Effector memory CD8-positive, alpha-beta T cell (primary cell): ENCODE measurements around the gene NSUN4.
"Not testable (repeated sequence)": the region's sequence is repeated elsewhere in the genome, so short reads cannot be mapped to it uniquely, and the experiment has no call there.

Experiments
- ATAC-seq: fragments of 150-1000 bp; cut with Tn5 transposase; replicated peaks from 2 replicates; pipeline ENCODE4 v1.10.0; 2021; ENCODE audit warnings: mild to moderate bottlenecking, moderate library complexity
- DNase-seq, 3 experiments: peaks; one replicate each; pipeline ENCODE4 v3.0.0; 2021
- H3K27ac Mint-ChIP-seq, 2 donors: one replicate each; pipeline ENCODE4 v1.8.0; 2022; ENCODE audit warnings: mild to moderate bottlenecking in 2 of 2, mixed read lengths in 2 of 2, moderate library complexity in 2 of 2
- H3K27me3 Mint-ChIP-seq, 2 donors: one replicate each; pipeline ENCODE4 v1.8.0; 2022; ENCODE audit warnings: mixed read lengths in 2 of 2
- H3K36me3 Mint-ChIP-seq: one replicate; pipeline ENCODE4 v1.8.0; 2022; ENCODE audit warnings: mild to moderate bottlenecking, moderate library complexity, mixed read lengths; ENCODE audit not compliant: insufficient read depth
- H3K4me1 Mint-ChIP-seq, 2 donors: one replicate each; pipeline ENCODE4 v1.8.0; 2022; ENCODE audit warnings: low read depth in 2 of 2, mixed read lengths in 2 of 2
- H3K4me3 Mint-ChIP-seq, 2 donors: one replicate each; pipeline ENCODE4 v1.8.0; 2022; ENCODE audit warnings: mild to moderate bottlenecking in 2 of 2, mixed read lengths in 2 of 2, moderate library complexity in 2 of 2
- H3K9me3 Mint-ChIP-seq, 2 donors: one replicate each; pipeline ENCODE4 v1.8.0; 2022; ENCODE audit warnings: mixed read lengths in 2 of 2

The NSUN4 gene

GRCh38 chr1:46364612-46365011 lies 24.0 kb downstream of the NSUN4 start:
- DNase-seq, result no peak

GRCh38 chr1:46365796-46366195 lies 25.2 kb downstream of the NSUN4 start:
- peaks cover 40% of the 10 kb centered on the region for H3K36me3 Mint-ChIP-seq
- not testable (repeated sequence) for DNase-seq, H3K4me3 Mint-ChIP-seq, H3K27ac Mint-ChIP-seq, H3K4me1 Mint-ChIP-seq, H3K9me3 Mint-ChIP-seq, ATAC-seq, H3K27me3 Mint-ChIP-seq

More at GRCh38 chr1:46364612-46365011, 24.0 kb downstream of the NSUN4 start:
- Mint-ChIP-seq H3K27ac (no peak overlapping the region), H3K4me1 (no peaks in the 10 kb centered on the region), H3K27me3 (no peaks in the 10 kb centered on the region), H3K9me3 (no peaks in the 10 kb centered on the region), H3K36me3 (peaks cover 50% of the 10 kb centered on the region), H3K4me3 (no peak overlapping the region)
- ATAC-seq, result no peak

- Mint-ChIP-seq H3K4me3 (no peak overlapping the region), H3K36me3 (peaks cover 30% of the 10 kb centered on the region), H3K4me1 (no peaks in the 10 kb centered on the region), H3K9me3 (no peaks in the 10 kb centered on the region), H3K27ac (no peak overlapping the region), H3K27me3 (no peaks in the 10 kb centered on the region)
- ATAC-seq, result no peak
- DNase-seq, result no peak
Observed at GRCh38 chr1:46367072-46367471, 26.5 kb downstream of the NSUN4 start.

GRCh38 chr1:46367701-46368100 lies 27.1 kb downstream of the NSUN4 start:
- H3K9me3 Mint-ChIP-seq, H3K4me1 Mint-ChIP-seq, H3K27me3 Mint-ChIP-seq, ATAC-seq, H3K4me3 Mint-ChIP-seq, DNase-seq: not testable (repeated sequence)
- Mint-ChIP-seq H3K36me3 (peaks cover 26% of the 10 kb centered on the region), H3K27ac (peak overlapping the region in 1 of 2 donors; percentile 61)

GRCh38 chr1:46368791-46369190 lies 28.2 kb downstream of the NSUN4 start:
- no peaks in the 10 kb centered on the region for H3K4me1 Mint-ChIP-seq

GRCh38 chr1:46369542-46370213 lies 29.1 kb downstream of the NSUN4 start:
- no peaks in the 10 kb centered on the region for H3K4me1 Mint-ChIP-seq
- H3K9me3 Mint-ChIP-seq, result no peaks in the 10 kb centered on the region
- no peak overlapping the region for H3K27ac Mint-ChIP-seq
- H3K4me3 Mint-ChIP-seq, result no peak overlapping the region
- peaks cover 18% of the 10 kb centered on the region for H3K36me3 Mint-ChIP-seq
- H3K27me3 Mint-ChIP-seq, result no peaks in the 10 kb centered on the region
- DNase-seq (no peak), ATAC-seq (no peak)

More at GRCh38 chr1:46368791-46369190, 28.2 kb downstream of the NSUN4 start:
- DNase-seq, result no peak
- ATAC-seq, result no peak
- H3K4me3 Mint-ChIP-seq, result no peak overlapping the region
- no peaks in the 10 kb centered on the region for H3K9me3 Mint-ChIP-seq
- no peaks in the 10 kb centered on the region for H3K27me3 Mint-ChIP-seq
- H3K36me3 Mint-ChIP-seq, result peaks cover 22% of the 10 kb centered on the region
- H3K27ac Mint-ChIP-seq, result no peak overlapping the region

DNA sequence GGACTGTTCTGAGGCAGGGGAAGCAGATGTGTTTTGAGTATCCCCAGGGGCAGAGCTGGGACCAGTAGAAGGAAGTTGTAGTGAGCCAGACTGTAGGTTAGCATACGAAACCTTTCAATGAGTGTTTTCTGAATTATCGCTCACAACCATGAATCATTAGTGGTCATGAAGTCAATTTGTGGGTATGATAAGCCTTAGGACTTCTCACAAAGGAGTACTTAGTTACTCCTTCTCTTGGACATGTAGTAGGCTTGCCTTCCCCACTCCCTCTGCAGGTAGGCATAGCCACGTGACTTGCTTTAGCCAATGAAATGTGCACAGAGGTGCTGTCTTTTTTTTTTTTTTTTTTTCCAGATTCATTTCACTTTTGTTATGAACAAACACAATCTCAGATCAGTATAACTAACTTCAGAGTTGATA lies 29.6 kb downstream of the NSUN4 start:
- Mint-ChIP-seq H3K36me3 (peaks cover 16% of the 10 kb centered on the region), H3K27ac (no peak overlapping the region)
- ATAC-seq, result no peak

GRCh38 chr1:46372431-46372830 lies 31.8 kb downstream of the NSUN4 start:
- Mint-ChIP-seq H3K4me3 (no peak overlapping the region), H3K27ac (no peak overlapping the region), H3K36me3 (peaks cover 8% of the 10 kb centered on the region), H3K27me3 (no peaks in the 10 kb centered on the region), H3K9me3 (no peaks in the 10 kb centered on the region), H3K4me1 (no peaks in the 10 kb centered on the region)
- DNase-seq (no peak), ATAC-seq (no peak)

More for the DNA sequence above, 29.6 kb downstream of the NSUN4 start:
- DNase-seq, result no peak
- H3K4me1 Mint-ChIP-seq, result no peaks in the 10 kb centered on the region
- no peaks in the 10 kb centered on the region for H3K27me3 Mint-ChIP-seq
- no peak overlapping the region for H3K4me3 Mint-ChIP-seq
- H3K9me3 Mint-ChIP-seq, result no peaks in the 10 kb centered on the region

GRCh38 chr1:46379996-46380395 lies 39.4 kb downstream of the NSUN4 start:
- no peak overlapping the region for H3K27ac Mint-ChIP-seq
- ATAC-seq, result no peak
- H3K4me3 Mint-ChIP-seq, result no peak overlapping the region
- no peaks in the 10 kb centered on the region for H3K4me1 Mint-ChIP-seq
- no peaks in the 10 kb centered on the region for H3K27me3 Mint-ChIP-seq
- no peak for DNase-seq
- peaks cover 5% of the 10 kb centered on the region for H3K36me3 Mint-ChIP-seq
- H3K9me3 Mint-ChIP-seq, result peaks cover 0 to 2% of the 10 kb centered on the region in 2 donors

DNA sequence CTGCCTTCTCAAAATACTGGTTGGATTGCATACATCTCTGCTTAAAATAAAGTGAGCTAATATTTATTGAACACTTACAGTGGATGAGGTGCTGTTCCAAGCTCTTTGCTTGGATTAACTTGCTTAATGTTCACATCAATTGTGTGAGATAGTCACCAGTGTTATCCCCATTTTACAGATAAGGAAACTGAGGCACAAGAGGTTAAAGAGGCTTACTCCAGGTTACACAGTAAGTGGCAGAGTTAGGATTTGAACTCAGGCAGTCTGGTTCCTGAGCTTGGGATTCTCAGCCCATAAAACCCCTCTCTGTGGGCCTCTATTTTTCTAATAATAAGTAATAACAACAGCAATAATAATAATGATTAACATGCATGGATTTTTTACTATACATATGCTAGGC lies 39.9 kb downstream of the NSUN4 start:
- Mint-ChIP-seq H3K4me1 (no peaks in the 10 kb centered on the region), H3K36me3 (peaks cover 2% of the 10 kb centered on the region), H3K27ac (no peak overlapping the region), H3K4me3 (no peak overlapping the region), H3K27me3 (no peaks in the 10 kb centered on the region), H3K9me3 (peaks cover 0 to 2% of the 10 kb centered on the region in 2 donors)
- DNase-seq, result no peak
- ATAC-seq, result no peak

DNA sequence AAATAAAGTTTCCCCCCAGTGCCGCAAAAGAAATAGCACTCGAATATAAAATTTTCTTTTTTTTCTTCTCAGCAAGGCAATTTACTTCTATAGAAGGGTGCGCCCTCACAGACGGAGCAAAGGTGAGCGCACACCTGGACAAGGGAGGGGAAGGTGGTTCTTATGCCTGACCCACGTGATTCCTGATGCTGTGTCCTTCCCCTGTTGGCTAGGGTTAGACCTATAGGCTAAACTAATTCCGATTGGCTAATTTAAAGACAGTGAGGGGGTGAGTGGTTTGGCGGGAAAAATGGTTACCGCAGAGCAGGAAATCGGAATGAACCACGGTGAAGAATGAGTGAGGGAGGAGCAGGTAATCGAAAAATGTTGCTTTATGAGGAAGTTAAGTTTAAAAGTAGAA lies 52.9 kb downstream of the NSUN4 start:
- no peak for ATAC-seq
- H3K27me3 Mint-ChIP-seq, result peaks cover 41 to 46% of the 10 kb centered on the region in 2 donors
- peaks cover 0 to 3% of the 10 kb centered on the region in 2 donors for H3K4me1 Mint-ChIP-seq

DNA sequence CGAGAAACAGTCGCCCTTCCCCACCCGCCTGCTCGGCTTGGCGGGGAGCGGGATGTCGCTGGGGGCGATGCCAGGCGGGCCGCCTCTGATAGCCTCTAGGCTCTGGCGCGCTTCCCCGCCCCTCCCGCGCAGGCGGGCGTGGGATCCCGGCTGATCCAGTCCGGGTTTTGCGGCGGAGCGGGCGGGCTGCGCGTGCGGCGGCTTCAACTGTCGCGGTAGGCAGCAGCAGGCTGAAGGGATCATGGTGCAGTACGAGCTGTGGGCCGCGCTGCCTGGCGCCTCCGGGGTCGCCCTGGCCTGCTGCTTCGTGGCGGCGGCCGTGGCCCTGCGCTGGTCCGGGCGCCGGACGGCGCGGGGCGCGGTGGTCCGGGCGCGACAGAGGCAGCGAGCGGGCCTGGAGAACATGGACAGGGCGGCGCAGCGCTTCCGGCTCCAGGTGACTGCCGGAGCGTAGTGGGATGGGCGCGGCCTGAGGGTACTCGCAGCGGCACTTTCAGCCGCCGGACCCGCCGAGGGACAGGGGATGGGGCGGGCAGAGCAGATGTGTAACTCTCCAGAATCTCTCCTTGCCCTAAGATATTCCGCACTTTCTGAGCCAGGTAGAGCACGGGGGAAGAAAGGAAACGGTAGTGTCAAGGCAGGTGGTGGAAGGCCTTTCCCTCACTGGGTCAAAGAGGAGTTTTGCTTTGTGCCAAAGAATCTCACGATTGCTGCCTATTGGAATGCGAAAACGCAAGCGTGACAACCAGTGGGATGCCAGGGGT lies 53.7 kb downstream of the NSUN4 start, which contains the start of gene FAAH:
TSS of gene FAAH (plus strand) at position 210 of the 764 bp plus-strand sequence. CDS start at position 242, 32 bp downstream.
- Mint-ChIP-seq H3K36me3 (peaks cover 3% of the 10 kb centered on the region), H3K9me3 (no peaks in the 10 kb centered on the region), H3K27ac (no peak within 1 kb of the TSS), H3K27me3 (peaks cover 41 to 46% of the 10 kb centered on the region in 2 donors), H3K4me3 (peak within 1 kb of the TSS; percentile 51 to 65), H3K4me1 (peaks cover 0 to 3% of the 10 kb centered on the region in 2 donors)
- peak in 1 of 3 experiments; percentile 24 for DNase-seq
- peak; percentile 75 for ATAC-seq

More for the DNA sequence above, 52.9 kb downstream of the NSUN4 start:
- DNase-seq, result no peak
- Mint-ChIP-seq H3K9me3 (no peaks in the 10 kb centered on the region), H3K4me3 (peak overlapping the region; percentile 23 to 57), H3K36me3 (peaks cover 3% of the 10 kb centered on the region), H3K27ac (no peak overlapping the region)

DNA sequence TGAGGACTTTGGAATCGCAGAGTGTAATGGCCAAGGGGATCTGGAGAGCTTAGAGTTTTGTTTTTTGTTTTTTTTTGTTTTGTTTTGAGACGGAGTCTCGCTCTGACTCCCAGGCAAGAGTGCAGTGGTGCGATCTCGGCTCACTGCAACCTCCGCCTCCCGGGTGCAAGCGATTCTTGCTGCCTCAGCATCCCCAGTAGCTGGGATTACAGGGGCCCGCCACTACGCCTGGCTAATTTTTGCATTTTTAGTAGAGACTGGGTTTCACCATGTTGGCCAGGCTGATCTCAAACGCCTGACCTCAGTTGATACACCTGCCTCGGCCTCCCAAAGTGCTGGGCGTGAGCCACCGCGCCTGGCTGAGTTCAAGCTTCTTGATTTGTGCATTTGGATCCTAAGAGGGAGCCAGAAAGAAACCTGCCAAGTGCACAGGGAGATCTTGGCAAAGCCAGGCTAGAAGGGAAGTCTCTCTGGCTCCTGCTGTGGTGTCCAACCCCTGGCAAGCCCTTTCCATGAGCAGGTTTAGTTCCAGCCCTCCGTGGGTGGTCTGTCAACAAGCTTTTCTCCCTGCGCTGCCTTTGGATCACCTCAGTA lies 54.4 kb downstream of the NSUN4 start:
- H3K4me1 Mint-ChIP-seq, result peaks cover 0 to 3% of the 10 kb centered on the region in 2 donors
- peaks cover 3% of the 10 kb centered on the region for H3K36me3 Mint-ChIP-seq
- no peaks in the 10 kb centered on the region for H3K9me3 Mint-ChIP-seq
- H3K27ac Mint-ChIP-seq, result no peak overlapping the region
- peak overlapping the region; percentile 51 to 65 for H3K4me3 Mint-ChIP-seq
- peaks cover 41 to 46% of the 10 kb centered on the region in 2 donors for H3K27me3 Mint-ChIP-seq
- no peak for DNase-seq
- ATAC-seq, result no peak
